Keratinocyte (primary cell): ENCODE measurements around the gene BCL2L1. TPM values are rescaled to one million over a fixed set of nuclear protein-coding genes. Genes with fewer than 3 reads are reported as not detected.

Experiments
- DNase-seq: peaks from one replicate; pipeline ENCODE4 v3.0.0-alpha.2; 2011; ENCODE audit warnings: low read depth, missing footprints, low spot score
- FAIRE-seq: peaks from 2 replicates; lab custom pipeline; 2011; peaks lifted over from hg19 to GRCh38; lab: Jason Lieb, UNC
- H2AFZ ChIP-seq: 2 replicates; pipeline ENCODE4 v1.6.0; 2012; ENCODE audit warnings: low read length, control low read depth, inconsistent platforms; ENCODE audit not compliant: control insufficient read depth
- H3K27ac ChIP-seq: 2 replicates; pipeline ENCODE4 v1.5.1; 2011; ENCODE audit warnings: low read length; ENCODE audit not compliant: control insufficient read depth, insufficient read depth
- H3K27me3 ChIP-seq: 3 replicates; pipeline ENCODE4 v1.6.0; 2011; ENCODE audit warnings: low read length; ENCODE audit not compliant: control insufficient read depth, insufficient read depth; ENCODE audit errors: extremely low read depth
- H3K36me3 ChIP-seq, 2 experiments: 2 replicates in 1 of 2; 3 replicates in 1 of 2; pipeline ENCODE4 v1.5.1; 2011; ENCODE audit warnings: low read length in 2 of 2, mild to moderate bottlenecking in 1 of 2; ENCODE audit not compliant: control insufficient read depth in 2 of 2, insufficient read depth in 2 of 2; ENCODE audit errors: extremely low read depth in 1 of 2
- H3K4me1 ChIP-seq: 3 replicates; pipeline ENCODE4 v1.5.1; 2011; ENCODE audit warnings: low read length; ENCODE audit not compliant: control insufficient read depth, insufficient read depth; ENCODE audit errors: extremely low read depth
- H3K4me2 ChIP-seq: 3 replicates; pipeline ENCODE4 v1.6.0; 2011; ENCODE audit warnings: low read depth, low read length; ENCODE audit not compliant: control insufficient read depth, insufficient read depth; ENCODE audit errors: extremely low read depth
- H3K4me3 ChIP-seq, 3 experiments: fragments of 200-600 bp in 1 of 3; sonication (generic) in 1 of 3; 2 replicates in 2 of 3; 3 replicates in 1 of 3; pipeline ENCODE4 v1.5.1; 2011 to 2016; ENCODE audit warnings: low read length in 3 of 3, mild to moderate bottlenecking in 3 of 3, control low read depth in 2 of 3, inconsistent platforms in 1 of 3, low read depth in 1 of 3, mixed read lengths in 1 of 3, mixed run types in 1 of 3, moderate library complexity in 1 of 3; ENCODE audit not compliant: control insufficient read depth in 2 of 3, insufficient read depth in 2 of 3; ENCODE audit errors: extremely low read depth in 1 of 3
- H3K79me2 ChIP-seq: 2 replicates; pipeline ENCODE4 v1.6.0; 2012; ENCODE audit warnings: low read length; ENCODE audit not compliant: control insufficient read depth, insufficient read depth
- H3K9ac ChIP-seq: 3 replicates; pipeline ENCODE4 v1.6.0; 2011; ENCODE audit warnings: low read length; ENCODE audit not compliant: control insufficient read depth, insufficient read depth; ENCODE audit errors: extremely low read depth
- H3K9me1 ChIP-seq: 3 replicates; pipeline ENCODE4 v1.6.0; 2011; ENCODE audit warnings: low read length; ENCODE audit not compliant: control insufficient read depth, insufficient read depth; ENCODE audit errors: extremely low read depth
- H3K9me3 ChIP-seq: 2 replicates; pipeline ENCODE4 v1.5.1; 2012; ENCODE audit warnings: low read depth, low read length; ENCODE audit not compliant: control insufficient read depth
- H4K20me1 ChIP-seq: 3 replicates; pipeline ENCODE4 v1.6.0; 2011; ENCODE audit warnings: low read length; ENCODE audit not compliant: control insufficient read depth, insufficient read depth; ENCODE audit errors: extremely low read depth
- CTCF ChIP-seq, 3 experiments: IDR thresholded peaks in 1 of 3; conservative IDR thresholded peaks in 1 of 3; optimal IDR thresholded peaks in 1 of 3; 2 replicates in 2 of 3; 3 replicates in 1 of 3; pipeline versions ENCODE3 to v1.5.1; 2011; ENCODE audit warnings: low read length in 3 of 3, mild to moderate bottlenecking in 3 of 3, moderate library complexity in 2 of 3, control low read depth in 1 of 3, inconsistent platforms in 1 of 3; ENCODE audit not compliant: insufficient read depth in 2 of 3; ENCODE audit errors: extremely low read depth in 1 of 3
- EZH2 ChIP-seq: IDR thresholded peaks from one replicate; pipeline ENCODE4 v1.6.1; 2012; ENCODE audit warnings: inconsistent platforms, mild to moderate bottlenecking, low read length, moderate library complexity
- dilution Hi-C: fragments of 300-500 bp; cut with MboI; formaldehyde crosslinking; loops from one replicate; pipeline ENCODE4 v1.7.0; 2020; ENCODE audit warnings: low sequenced_read_pairs; ENCODE audit not compliant: extremely low pct_ligation_motif_present
- polyA plus RNA-seq, 5 experiments: library from polyadenylated mRNA; depleted of rRNA in 3 of 5; stranded (reverse) in 3 of 5; stranded (forward) in 1 of 5; unstranded in 1 of 5; fragments of >200 nt; gene quantifications; 1 replicate in 1 of 5; 2 replicates in 3 of 5; 3 replicates in 1 of 5; pipeline versions ENCODE4 v1.2.1 to v1.2.3, GENCODE V29; 2011 to 2012; ENCODE audit warnings: missing spikeins in 2 of 5, low read depth in 1 of 5, low replicate concordance in 1 of 5

BCL2L1 gene
- polyA plus RNA-seq, 1 donor (not counting 4 experiments of a cell fraction or from before 2014, with no cell fraction given) = 109 TPM

- no peak for FAIRE-seq
- Histone ChIP-seq H3K4me1 (peaks cover 11% of the 10 kb centered on the region), H3K79me2 (peaks cover 88% of the 10 kb centered on the region), H3K9me3 (no peaks in the 10 kb centered on the region), H3K4me2 (no peak overlapping the region), H3K27me3 (no peaks in the 10 kb centered on the region), H2AFZ (no peak overlapping the region), H3K27ac (no peak overlapping the region), H3K4me3 (no peak overlapping the region), H3K36me3 (peaks cover 27 to 50% of the 10 kb centered on the region in 2 experiments), H3K9ac (no peak overlapping the region), H4K20me1 (no peaks in the 10 kb centered on the region), H3K9me1 (no peaks in the 10 kb centered on the region)
- TF ChIP-seq CTCF (optimal IDR thresholded peaks at IDR 0.05 in 1 of 3, IDR thresholded peaks at IDR 0.05 in 1 of 3, conservative IDR thresholded peaks at IDR 0.05 in 1 of 3; ENCODE audit: extremely low read depth in 1 of 3, insufficient read depth in 2 of 3, low read length in 3 of 3) (no peak), EZH2 (no peak)
- DNase-seq = no peak
- dilution Hi-C loops = no loop called here
These were observed 36.6 kb downstream of the BCL2L1 start for GRCh38 chr20:31685853-31686643.

- Histone ChIP-seq H3K36me3 (peaks cover 31 to 46% of the 10 kb centered on the region in 2 experiments), H3K4me2 (no peak overlapping the region), H3K9me1 (no peaks in the 10 kb centered on the region), H3K4me3 (no peak overlapping the region), H2AFZ (no peak overlapping the region), H3K79me2 (peaks cover 89% of the 10 kb centered on the region), H3K4me1 (peaks cover 11% of the 10 kb centered on the region), H3K9me3 (no peaks in the 10 kb centered on the region), H4K20me1 (no peaks in the 10 kb centered on the region), H3K27me3 (no peaks in the 10 kb centered on the region), H3K27ac (no peak overlapping the region), H3K9ac (no peak overlapping the region)
- FAIRE-seq (no peak), DNase-seq (no peak)
- TF ChIP-seq EZH2 (no peak), CTCF (optimal IDR thresholded peaks at IDR 0.05 in 1 of 3, IDR thresholded peaks at IDR 0.05 in 1 of 3, conservative IDR thresholded peaks at IDR 0.05 in 1 of 3; ENCODE audit: extremely low read depth in 1 of 3, insufficient read depth in 2 of 3, low read length in 3 of 3) (no peak)
- dilution Hi-C loops = no loop called here
These were observed 38.3 kb downstream of the BCL2L1 start for GRCh38 chr20:31684153-31685015.
